GM19240 (cell line): Measurements from ENCODE around the gene SMC5.
"Not testable (repeated sequence)": the region's sequence is repeated elsewhere in the genome, so short reads cannot be mapped to it uniquely, and the experiment has no call there.

ENCODE experiments used
- DNase-seq: peaks from one replicate; pipeline ENCODE4 v3.0.0; 2011; ENCODE audit warnings: low spot score; ENCODE audit not compliant: insufficient read length

Gene SMC5

DNA sequence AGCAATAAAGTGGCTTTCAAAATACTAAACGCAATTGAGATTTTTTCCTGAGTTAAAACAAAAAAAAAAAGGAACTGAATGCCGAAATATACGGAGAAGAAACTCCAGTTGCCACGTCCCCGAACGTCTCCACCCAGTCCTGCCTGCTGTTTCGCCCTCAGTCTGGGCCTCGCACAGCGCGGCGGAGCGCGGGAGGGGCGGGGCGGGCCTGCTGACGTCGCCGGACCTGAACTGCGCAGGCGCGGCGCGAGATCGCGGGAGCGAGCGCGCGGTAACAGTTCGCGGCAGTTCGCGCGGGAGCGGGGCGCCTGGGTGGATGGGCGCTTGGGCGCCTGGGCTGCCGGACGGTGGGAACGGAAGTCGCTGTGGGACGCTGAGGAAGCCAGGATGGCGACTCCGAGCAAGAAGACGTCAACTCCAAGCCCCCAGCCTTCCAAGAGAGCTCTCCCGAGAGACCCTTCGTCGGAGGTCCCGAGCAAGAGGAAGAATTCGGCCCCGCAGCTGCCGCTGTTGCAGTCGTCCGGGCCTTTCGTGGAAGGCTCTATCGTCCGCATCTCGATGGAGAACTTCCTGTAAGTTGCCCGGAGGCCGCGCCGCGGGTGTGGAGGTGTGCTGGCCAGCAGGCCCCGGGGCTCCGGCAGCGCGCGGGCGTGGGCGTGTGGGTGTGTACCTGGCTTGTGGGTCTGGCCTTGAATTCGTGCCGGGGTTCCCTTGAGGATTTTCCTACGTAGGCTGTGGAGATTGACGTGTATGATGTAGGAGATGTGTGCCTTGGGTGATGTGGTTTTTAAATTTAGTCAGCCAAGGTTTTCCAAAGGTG is at the start of gene SMC5:
TSS of gene SMC5 (plus strand) at position 287 of the 820 bp plus-strand sequence. CDS start at position 388, 101 bp downstream.
- DNase-seq = peak; percentile 47

DNA sequence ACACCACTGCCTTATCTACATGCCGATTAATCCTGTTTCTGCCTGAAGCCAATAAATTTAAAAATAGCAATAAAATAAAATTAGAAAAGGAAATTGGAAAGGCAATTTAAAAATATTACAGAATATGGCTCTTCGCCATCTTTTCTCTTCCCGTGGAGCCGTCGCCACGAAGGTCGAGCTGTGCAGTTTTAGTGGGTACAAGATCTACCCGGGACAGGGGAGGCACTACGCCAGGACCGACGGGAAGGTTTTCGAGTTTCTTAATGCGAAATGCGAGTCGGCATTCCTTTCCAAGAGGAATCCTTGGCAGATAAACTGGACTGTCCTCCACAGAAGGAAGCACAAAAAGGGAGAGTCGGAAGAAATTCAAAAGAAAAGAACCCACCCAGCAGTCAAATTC is 41.7 kb upstream of the SMC5 start:
- no peak for DNase-seq

DNA sequence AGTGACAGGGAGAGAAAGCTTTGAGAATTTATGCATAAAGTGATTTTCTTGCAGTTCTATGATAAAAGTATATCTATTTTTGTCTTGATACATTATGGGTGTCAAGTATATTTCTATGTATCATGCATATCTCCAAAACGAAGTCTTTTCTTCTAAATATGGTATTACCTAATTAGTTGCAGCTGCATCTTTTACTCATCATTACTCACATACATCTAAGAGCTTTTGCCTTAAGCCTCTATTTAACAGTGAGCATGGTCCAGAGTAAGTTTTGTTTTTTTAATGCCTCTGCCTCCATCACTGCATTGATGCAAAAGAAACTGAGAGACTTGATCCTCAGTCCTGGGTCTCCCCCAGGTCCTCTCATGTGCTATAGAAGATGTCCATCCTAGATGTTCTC is 40.0 kb upstream of the SMC5 start:
- DNase-seq = no peak

DNA sequence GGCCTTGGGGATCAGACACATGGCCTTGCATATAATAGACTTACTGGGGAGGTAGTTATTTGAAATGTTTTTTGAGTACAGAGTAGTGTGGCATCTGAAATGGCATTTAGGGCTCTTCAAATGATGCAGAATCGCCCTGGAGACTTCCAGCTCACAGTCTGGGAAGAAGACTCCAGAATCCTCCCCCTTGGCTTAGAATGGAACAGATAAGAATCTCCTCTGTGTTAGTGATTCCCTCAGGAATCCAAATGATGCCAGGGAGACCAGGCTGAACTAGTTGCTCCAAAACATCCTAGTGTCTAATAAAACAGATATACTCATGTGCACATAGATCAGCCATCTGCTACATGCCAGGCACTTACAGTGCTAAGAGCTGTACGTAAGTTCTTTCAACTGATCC is 38.6 kb upstream of the SMC5 start:
- DNase-seq = no peak

DNA sequence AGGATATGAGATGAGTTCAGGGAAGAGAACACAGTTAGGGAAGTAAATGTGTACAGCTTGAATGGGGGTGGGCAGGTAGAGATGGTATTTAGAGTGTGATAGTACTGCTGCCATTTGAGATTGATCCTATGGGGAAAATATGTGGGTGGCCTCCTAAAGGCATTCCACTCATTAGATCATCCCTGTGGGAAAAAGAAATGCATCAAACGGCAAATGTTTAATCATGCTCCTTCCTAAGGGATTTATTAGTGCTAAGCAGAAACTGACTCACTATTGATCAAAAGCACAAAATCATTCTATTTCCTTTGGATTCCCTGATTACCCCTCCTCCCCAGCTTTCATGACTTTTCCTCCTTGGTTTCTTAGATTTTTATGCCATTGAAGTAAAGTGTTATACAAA is 36.4 kb upstream of the SMC5 start:
- no peak for DNase-seq

DNA sequence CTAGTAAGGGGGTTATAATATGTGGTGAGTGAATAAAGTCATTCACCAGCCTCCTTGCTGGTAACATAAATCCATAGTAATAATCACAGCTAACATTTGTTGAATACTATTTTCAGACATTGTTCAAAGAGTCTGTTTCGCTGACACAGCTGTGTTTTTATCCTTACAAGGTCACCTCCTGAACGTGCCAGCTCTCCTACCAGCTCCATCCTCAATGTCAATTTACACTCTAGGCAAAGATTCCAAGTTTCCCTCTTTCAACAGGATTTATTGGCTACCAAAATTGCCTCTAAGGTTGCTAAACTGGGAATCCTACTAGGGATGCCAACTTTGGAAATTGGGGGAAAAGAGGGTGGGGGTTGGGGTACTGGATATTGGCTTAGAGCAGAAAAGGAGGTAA is 30.7 kb upstream of the SMC5 start:
- no peak for DNase-seq

DNA sequence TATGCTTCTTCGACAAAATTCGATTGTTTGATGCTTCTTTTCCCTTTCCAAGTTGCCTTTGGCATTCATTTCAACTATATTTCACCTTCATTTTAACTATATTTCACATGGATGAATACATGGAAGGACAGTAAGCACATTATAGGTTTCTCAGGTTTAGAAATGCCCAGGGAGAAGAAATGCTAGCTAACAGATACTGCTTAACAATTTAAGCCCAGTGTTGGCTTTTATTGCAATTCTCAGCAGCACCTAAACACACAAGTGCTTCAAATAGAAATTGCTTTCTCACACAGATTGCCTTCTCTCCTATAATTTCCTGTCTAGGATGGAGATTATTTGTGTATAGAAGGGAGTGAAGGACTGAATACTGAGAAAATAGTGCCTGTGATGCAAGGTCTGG is 30.2 kb upstream of the SMC5 start:
- DNase-seq = no peak

DNA sequence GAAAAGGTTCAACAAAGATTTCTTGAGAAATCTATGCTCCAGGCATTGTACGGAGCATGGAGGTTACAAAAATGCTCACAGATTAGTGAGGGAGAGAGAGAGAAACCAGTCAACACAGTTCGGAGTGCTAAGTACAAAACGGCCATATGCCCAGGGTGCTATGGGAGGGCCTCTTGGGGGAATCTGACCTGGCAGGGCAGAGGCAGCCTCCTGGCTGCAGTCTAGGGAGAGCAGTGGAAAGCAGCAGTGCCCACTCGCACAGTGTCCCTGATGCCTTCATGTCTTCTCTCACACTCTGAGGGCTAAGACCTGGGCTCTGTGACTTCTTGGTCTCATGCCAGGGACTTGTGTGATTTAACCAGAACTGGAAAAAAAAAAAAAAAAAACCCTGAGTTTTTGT is 29.8 kb upstream of the SMC5 start:
- DNase-seq = no peak

DNA sequence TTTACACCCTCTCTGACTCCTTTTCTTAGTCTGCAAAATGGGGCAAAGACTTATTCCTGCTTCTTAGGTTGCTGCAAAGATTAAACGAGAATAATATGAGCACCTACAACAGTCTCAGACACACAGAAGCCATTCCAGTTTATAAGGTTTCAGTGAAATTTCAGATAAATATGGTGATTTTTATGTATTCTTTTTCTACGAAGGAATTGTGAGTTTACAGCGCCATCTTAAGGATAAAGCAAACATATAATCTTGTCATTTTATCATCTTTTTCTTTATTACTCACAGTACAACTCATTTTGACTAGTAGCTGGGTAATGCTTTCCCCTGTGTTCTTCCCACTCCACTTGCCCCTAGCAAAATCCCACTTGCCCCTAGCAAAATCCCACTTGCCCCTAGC is 29.2 kb upstream of the SMC5 start:
- no peak for DNase-seq

DNA sequence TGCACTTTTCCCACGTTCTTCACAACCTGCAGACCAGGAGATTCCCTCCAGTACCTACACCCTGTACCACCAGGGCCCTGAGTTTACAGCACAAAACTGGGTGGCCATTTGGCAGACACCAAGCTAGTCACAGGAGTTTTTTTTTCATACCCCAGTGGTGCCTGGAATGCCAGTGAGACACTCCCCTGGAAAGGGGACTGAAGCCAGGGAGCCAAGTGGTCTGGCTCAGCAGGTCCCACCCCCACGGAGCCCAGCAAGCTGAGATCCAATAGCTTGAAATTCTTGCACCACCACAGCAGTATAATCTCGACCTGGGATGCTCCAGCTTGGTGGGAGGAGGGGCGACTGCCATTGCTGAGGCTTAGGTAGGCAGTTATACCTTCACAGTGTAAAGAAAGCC is 26.3 kb upstream of the SMC5 start:
- no peak for DNase-seq

DNA sequence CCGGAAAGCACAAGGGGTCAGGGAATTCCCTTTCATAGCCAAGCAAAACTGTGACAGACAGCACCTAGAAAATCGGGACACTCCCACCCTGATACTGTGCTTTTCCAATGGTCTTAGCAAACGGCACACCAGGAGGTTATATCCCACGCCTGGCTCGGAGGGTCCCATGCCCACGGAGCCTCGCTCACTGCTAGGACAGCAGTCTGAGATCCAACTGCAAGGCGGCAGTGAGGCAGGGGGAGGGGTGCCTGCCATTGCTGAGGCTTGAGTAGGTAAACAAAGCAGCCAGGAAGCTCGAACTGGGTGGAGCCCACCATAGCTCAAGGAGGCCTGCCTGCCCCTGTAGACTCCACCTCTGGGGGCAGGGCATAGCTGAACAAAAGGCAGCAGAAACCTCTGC is 24.6 kb upstream of the SMC5 start:
- not testable (repeated sequence) for DNase-seq

DNA sequence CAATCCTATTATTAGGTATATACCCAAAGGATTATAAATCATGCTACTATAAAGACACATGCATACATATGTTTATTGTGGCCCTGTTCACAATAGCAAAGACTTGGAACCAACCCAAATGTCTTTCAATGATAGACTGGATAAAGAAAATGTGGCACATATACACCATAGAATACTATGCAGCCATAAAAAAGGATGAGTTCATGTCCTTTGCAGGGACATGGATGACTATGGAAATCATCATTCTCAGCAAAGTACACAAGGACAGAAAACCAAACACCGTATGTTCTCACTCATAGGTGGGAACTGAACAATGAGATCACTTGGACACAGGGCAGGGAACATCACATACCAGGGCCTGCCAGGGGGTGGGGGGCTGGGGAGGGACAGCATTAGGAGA is 12.8 kb upstream of the SMC5 start:
- DNase-seq = not testable (repeated sequence)

DNA sequence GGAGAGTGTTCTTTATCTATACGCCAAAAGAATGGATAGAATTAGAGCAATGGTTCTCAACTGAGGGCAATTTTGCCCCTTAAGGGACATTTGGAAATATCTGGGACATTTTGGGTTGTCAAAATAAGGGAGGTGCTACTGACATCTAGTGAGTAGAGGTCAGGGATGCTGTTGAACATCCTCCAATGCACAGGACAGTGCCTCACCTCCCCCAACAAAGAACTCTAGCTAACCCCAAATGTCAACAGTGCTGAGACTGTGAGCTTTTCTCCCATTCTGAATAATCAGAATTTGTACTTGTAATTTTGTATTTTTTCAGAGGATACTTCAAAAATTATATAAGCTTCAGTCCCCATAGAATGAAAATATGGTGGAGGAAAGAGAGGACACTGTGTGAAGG is 8.6 kb upstream of the SMC5 start:
- DNase-seq = no peak

DNA sequence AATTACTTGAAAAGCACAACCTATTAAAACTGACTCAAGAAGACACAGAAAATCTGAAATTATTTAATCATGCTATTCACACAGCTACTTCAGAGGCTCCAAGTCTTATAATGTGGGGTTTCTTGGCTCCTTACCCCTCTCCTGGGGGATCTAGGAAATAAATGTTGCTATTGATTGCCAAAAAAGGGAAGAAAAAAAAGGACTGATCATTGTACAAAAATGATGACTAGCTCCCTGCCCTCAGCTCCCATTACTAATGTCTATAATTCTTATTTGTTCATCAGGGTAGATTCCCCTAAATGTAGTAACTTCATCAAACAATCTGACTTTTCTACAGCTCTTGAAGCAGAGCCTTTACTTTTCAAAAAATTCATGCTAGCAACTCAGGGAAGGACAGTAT is 3.3 kb upstream of the SMC5 start:
- no peak for DNase-seq

DNA sequence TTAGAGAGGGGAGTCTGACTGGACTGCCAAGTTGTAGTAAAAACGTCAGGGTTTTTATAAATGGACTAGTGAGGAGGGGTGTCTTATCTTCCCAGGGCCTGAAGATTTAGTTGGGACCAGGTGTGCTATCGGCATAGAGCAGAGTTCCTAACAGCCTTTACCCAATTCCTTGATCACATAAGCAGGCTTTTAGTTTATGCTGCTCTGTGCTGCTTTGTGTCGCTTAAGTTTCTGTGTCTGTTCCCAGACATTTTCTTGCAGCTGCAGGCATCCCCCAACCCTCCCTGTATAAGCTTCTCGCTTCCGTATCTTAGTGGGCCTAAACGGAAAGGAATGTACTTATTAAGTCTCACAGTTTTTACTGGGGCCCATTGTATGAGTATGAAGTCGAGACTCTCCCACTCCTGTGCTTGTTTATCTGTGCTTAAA is 2.6 kb upstream of the SMC5 start:
- no peak for DNase-seq

DNA sequence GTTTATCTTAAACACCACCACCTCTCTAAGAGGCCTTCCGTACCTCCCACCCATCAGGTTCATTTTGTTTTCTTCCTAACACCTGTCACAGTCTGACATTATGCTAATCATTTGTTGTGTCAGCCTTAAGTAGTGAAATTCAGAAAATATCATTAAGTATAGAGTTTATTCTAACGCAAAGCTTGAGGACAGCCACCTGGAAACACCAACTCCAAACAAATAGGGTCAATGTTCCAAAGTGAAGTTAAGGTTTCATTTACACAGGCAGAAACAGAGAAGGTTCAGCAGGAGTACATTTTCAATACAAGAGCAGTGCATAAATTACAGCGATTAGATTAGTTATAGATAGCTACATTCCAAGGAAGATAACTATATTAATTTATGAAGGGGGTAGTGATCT is 1.3 kb upstream of the SMC5 start:
- no peak for DNase-seq

DNA sequence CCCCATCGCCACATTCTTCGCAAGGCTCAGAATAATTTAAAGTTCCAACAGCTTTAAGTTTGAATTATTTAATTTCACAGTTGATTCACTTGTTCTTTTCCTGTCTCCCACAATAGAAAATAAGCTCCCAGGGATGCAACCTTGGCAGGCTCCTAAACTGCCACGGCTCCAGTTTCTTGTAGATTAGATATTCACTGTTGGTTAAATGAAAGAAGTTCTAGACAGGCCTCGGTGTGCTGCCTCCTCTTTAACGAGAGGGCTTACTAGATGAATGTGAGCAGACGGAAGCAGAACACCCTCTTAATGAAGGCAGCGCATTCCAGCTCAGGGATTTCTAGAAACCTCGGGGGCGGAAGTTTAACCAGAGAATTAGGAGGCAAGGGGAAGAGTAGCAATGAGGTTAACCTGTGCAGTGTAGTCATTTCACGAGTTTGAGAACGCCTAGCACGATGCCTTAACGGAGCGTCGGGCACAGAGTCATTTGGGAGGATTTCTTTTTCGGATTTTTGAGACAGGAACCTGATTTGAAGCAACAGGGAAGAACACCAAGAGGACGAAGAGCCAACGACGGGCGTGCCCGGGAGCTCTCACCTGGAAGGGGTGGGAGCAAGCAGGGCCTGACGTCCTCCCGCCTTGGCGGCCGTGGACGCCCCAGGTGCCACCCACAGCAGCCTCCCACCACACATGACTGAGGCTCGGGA is 637 bp upstream of the SMC5 start:
- DNase-seq = no peak

DNA sequence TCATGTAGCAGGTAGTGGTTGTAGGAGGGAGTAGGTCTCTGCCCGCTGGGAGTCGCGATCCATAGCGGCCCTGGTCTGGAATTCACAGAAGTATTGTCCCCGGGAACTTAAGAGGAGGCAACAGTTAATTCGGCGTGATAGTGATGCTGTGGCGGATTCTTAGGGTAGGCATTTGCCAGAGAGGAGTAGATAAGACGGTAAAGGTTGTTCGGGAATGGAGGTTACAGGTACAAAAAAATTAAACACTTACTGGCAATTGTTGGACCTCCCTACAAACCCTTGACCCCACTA is 679 bp downstream of the SMC5 start:
- DNase-seq = no peak

DNA sequence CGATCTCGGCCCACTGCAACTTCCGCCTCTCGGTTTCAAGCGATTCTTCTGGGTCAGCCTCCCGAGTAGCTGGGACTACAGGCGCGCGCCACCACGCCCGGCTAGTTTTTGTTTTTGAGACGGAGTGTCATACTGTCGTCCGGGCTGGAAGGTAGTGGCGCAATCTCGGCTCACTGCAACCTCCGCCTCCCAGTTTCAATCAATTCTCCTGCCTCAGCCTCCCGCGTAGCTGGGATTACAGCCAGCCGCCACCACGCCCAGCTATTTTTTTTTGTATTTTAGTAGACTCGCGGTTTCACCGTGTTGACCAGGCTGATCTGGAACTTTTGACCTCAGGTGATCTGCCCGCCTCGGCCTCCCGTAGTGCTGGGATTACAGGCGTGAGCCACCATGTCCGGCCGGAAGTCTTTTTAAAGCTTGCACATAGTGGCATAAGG is 1.2 kb downstream of the SMC5 start:
- DNase-seq = no peak

DNA sequence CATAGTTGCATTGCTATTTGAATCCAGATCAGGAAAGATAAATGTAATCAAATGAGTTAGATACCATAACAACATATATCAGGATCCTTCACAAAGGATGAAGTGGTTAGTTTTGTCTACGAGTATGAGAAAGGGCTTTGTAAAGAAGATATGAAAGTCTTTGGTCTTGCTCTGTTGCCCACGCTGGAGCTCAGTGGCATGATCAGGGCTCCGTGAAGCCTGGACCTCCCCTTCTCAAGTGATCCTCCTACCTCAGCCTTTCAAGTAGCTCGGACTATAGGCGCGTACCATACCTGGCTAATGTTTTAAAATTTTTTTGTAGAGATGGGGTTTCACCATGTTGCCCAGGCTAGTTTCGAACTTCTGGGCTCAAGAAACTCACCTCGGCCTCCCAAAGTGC is 1.8 kb downstream of the SMC5 start:
- DNase-seq = no peak

DNA sequence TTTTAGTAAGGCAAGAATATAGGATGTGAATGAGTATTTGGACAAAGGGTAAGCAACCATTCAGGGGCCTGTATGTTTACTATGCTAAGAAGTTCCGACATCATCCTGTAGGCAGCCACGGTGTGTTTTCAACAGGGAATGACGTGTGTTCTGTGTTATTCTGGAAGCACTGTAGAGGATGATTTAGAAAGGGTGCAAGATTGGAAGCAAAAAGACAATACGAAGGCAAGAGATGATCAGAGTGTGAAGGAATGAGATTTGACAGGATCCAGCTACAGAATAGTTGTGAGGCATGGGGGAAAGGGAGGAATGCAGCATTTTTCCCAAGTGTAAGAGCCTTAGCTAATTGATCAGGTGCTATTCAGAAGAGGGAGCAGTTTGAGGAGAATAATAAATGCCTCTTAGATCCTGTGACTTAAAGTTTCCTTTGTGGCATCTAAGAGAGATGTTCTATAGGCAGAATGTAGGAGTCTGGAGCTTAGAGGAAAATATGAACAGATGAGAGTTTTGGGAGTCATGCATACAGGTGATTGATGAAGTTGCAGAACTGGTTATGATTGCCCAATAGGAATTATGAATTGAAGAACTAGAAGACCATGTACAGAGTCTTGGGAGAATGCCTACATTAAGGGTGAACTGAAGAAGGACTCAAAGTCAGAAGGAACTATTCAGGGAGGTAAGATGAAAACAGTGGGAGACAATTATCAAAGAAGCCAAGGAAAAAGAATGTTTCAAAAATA is 2.5 kb downstream of the SMC5 start:
- DNase-seq = no peak

DNA sequence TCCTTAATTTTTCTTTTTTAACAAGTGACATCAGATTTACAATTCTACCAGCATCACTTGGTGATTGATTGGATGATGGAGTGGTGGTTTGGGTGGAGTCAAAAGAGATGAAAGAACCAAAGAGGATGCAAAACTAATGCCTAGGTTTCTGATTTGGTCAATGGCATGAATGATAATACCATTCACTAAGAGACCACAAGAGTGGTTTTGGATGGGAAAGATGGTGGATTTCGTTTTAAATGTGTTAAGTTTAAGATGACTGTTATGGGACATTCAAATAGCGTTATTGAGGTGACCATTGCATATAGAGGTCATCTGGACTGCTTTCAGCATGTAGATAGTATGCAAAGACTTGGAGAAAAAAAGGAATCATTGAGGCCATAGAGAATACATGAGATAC is 3.6 kb downstream of the SMC5 start:
- no peak for DNase-seq

DNA sequence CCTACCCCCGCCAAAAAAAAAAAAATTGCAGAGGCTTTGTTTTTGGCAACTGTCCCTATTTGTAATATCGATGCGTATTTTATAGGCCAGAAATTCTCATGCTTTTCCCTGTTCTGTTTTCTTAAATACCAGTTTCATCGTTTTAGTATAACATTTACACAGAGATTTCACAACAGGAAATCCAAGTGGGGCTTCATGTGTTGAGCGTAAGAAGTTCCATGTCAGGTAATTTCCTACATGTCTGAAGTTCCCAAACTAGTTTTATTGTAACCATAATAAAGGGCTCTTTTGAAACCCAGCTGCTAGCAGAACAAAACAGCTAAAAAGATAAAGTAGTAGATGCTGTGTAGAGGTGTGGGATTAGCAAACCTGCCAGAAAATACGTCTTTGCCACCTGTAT is 4.2 kb downstream of the SMC5 start:
- DNase-seq = no peak
